Smooth muscle cell (in vitro differentiated cells): ENCODE measurements around the gene PANX2. TPM values are rescaled to one million over a fixed set of nuclear protein-coding genes. Genes with fewer than 3 reads are reported as not detected.

Source experiments
- DNase-seq: peaks from one replicate; lab custom pipeline; 2025; ENCODE audit not compliant: unreplicated experiment; lab: John Stamatoyannopoulos, UW
- H2AFZ ChIP-seq: fragments of 200-600 bp; sonication (generic); 2 replicates; pipeline ENCODE4 v1.6.0; 2016; ENCODE audit warnings: antibody characterized with exemption, low read depth, mild to moderate bottlenecking
- H3F3A ChIP-seq: fragments of 200-600 bp; sonication (generic); 2 replicates; pipeline ENCODE4 v1.6.0; 2017; ENCODE audit warnings: antibody characterized with exemption, low read depth
- H3K27ac ChIP-seq: fragments of 200-600 bp; sonication (generic); 2 replicates; pipeline ENCODE4 v1.5.1; 2016; ENCODE audit warnings: low read depth, mild to moderate bottlenecking
- H3K27me3 ChIP-seq: fragments of 200-600 bp; sonication (generic); 2 replicates; pipeline ENCODE4 v1.6.1; 2016; ENCODE audit warnings: low read depth, mild to moderate bottlenecking
- H3K36me3 ChIP-seq: fragments of 200-600 bp; sonication (generic); 2 replicates; pipeline ENCODE4 v1.5.1; 2016; ENCODE audit warnings: low read depth
- H3K4me1 ChIP-seq: fragments of 200-600 bp; sonication (generic); 2 replicates; pipeline ENCODE4 v1.5.1; 2016; ENCODE audit warnings: low read depth
- H3K4me2 ChIP-seq: fragments of 200-600 bp; sonication (generic); 2 replicates; pipeline ENCODE4 v1.6.0; 2016; ENCODE audit warnings: mild to moderate bottlenecking
- H3K4me3 ChIP-seq: fragments of 200-600 bp; sonication (generic); 2 replicates; pipeline ENCODE4 v1.5.1; 2016; ENCODE audit warnings: mild to moderate bottlenecking
- H3K79me2 ChIP-seq: fragments of 200-600 bp; sonication (generic); 2 replicates; pipeline ENCODE4 v1.6.0; 2016; ENCODE audit warnings: low read depth, mild to moderate bottlenecking
- H3K9ac ChIP-seq: fragments of 200-600 bp; sonication (generic); 2 replicates; pipeline ENCODE4 v1.6.0; 2016; ENCODE audit warnings: low read depth
- H3K9me3 ChIP-seq: fragments of 200-600 bp; sonication (generic); replicated peaks from 2 replicates; pipeline ENCODE4 v1.5.1; 2016; ENCODE audit warnings: low read depth
- H4K20me1 ChIP-seq: fragments of 200-600 bp; sonication (generic); 2 replicates; pipeline ENCODE4 v1.6.0; 2016; ENCODE audit warnings: low read depth
- CTCF ChIP-seq: fragments of 200-600 bp; sonication (generic); IDR thresholded peaks from 2 replicates; pipeline ENCODE4 v1.5.1; 2017; ENCODE audit warnings: borderline replicate concordance, mild to moderate bottlenecking, antibody characterized with exemption; ENCODE audit not compliant: insufficient read depth, poor library complexity, severe bottlenecking
- whole genome bisulfite sequencing: methylation state at CpG from one replicate; pipeline ENCODE4 v1.1.7; 2016; ENCODE audit warnings: low lambda C conversion rate; 5-methylcytosine and 5-hydroxymethylcytosine counted together
- polyA plus RNA-seq: library from polyadenylated mRNA; unstranded; fragments of >200 nt; fragmentation: Nextera tagmentation; extraction: Ambion mirVana; gene quantifications from 2 replicates; pipeline ENCODE4 v1.2.1, GENCODE V29; 2016
- total RNA-seq: library from RNA; depleted of rRNA; stranded (reverse); fragments of >200 nt; gene quantifications from 2 replicates; pipeline ENCODE4 v1.2.3, GENCODE V29; 2014

PANX2 gene
- total and polyA plus RNA-seq, 2 experiments from 2014 or later: 2.9 to 5.1 TPM

DNA sequence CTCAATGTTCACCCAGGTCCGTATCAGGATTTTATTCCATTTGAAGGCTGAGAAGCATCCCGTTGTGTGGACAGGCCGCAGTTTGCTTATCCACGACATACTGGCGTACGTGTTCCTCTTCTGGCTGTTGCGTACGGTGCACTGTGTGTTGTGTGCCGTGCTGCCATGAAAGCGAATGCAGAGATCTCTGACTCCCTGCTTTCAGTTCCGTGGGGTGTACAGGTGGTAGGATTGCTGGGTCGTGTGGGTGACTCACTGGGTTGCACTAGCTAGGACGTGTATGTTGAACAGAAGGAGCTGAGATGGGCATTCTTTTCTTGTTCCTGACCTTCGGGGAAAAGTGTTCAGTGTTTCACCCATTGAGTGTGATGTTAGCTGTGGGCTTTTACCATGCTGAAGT is 40.6 kb downstream of the PANX2 start:
- Histone ChIP-seq H3K4me3 (no peak overlapping the region), H3K79me2 (peaks cover 39% of the 10 kb centered on the region), H3K9ac (no peak overlapping the region), H3K27me3 (no peaks in the 10 kb centered on the region), H3K4me2 (no peak overlapping the region), H3F3A (no peaks in the 10 kb centered on the region), H3K4me1 (no peaks in the 10 kb centered on the region), H2AFZ (no peak overlapping the region), H3K9me3 (no peaks in the 10 kb centered on the region), H3K36me3 (no peaks in the 10 kb centered on the region), H3K27ac (no peak overlapping the region), H4K20me1 (peaks cover 99% of the 10 kb centered on the region)
- 98% methylated on average over 14 of the region's 14 CpGs for WGBS
- TF ChIP-seq CTCF: no peak
- no peak for DNase-seq

DNA sequence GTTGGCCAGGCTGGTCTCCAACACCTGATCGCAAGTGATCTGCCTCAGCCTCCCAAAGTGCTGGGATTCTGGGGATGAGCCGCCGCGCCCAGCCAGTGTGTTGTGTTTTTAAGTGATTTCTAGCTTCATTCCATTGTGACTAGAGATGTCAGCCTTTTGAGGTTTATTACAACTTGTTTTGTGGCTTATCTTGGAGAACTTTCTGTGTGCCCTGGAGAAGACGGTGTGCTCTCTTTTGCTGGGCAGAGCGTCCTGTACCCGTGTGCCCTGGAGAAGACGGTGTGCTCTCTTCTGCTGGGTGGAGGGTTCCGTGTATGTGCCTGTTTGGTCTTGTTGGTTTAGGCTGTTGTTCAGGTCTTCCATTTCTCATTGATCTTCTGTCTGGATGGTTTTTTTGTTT is 42.7 kb downstream of the PANX2 start:
- H3K36me3 ChIP-seq: no peaks in the 10 kb centered on the region

GRCh38 chr22:50215297-50216054 is 44.9 kb downstream of the PANX2 start:
- Histone ChIP-seq H3K4me1 (no peaks in the 10 kb centered on the region), H3K27me3 (no peaks in the 10 kb centered on the region), H3K9ac (no peak overlapping the region), H4K20me1 (peaks cover 84% of the 10 kb centered on the region), H3K36me3 (no peaks in the 10 kb centered on the region), H3K79me2 (peaks cover 39% of the 10 kb centered on the region), H3F3A (no peaks in the 10 kb centered on the region), H3K4me2 (no peak overlapping the region), H3K4me3 (no peak overlapping the region), H2AFZ (no peak overlapping the region), H3K27ac (no peak overlapping the region), H3K9me3 (no peaks in the 10 kb centered on the region)
- 96% methylated on average over 17 of the region's 17 CpGs for WGBS
- no peak for TF ChIP-seq CTCF
- no peak for DNase-seq

More for the DNA sequence above, 42.7 kb downstream of the PANX2 start:
- WGBS: over 99% methylated on average over 9 of the region's 9 CpGs
- Histone ChIP-seq H3F3A (no peaks in the 10 kb centered on the region), H3K4me1 (no peaks in the 10 kb centered on the region), H3K27ac (no peak overlapping the region), H3K9ac (no peak overlapping the region), H3K4me3 (no peak overlapping the region), H3K4me2 (no peak overlapping the region), H4K20me1 (peaks cover 95% of the 10 kb centered on the region), H3K79me2 (peaks cover 39% of the 10 kb centered on the region), H3K9me3 (no peaks in the 10 kb centered on the region), H2AFZ (no peak overlapping the region), H3K27me3 (no peaks in the 10 kb centered on the region)
- no peak for TF ChIP-seq CTCF
- no peak for DNase-seq
